Stimulated activated CD4-positive, alpha-beta T cell treated with anti-CD3 and anti-CD28 coated beads, TNF-alpha, amount 100 ng/mL, for 1 hour (primary cell): ENCODE data around the gene LCNL1.

Source experiments
- DNase-seq, 3 donors: peaks; one replicate each; pipeline ENCODE4 v3.0.0-alpha.2; 2020; ENCODE audit warnings: low read depth in 3 of 3, low spot score in 1 of 3

Gene LCNL1

GRCh38 chr9:136946228-136947027 lies 36.4 kb upstream of the LCNL1 start:
- DNase-seq = no peak

- DNase-seq = no peak
These were observed 35.5 kb upstream of the LCNL1 start for GRCh38 chr9:136947028-136947891.

- DNase-seq = no peak
These were observed 34.8 kb upstream of the LCNL1 start for GRCh38 chr9:136947955-136948510.

GRCh38 chr9:136949239-136949816 lies 33.5 kb upstream of the LCNL1 start:
- DNase-seq = no peak

GRCh38 chr9:136949817-136950655 lies 32.8 kb upstream of the LCNL1 start:
- DNase-seq = peak; percentile 90 to 93 (median 93)

- no peak for DNase-seq
These were observed 32.0 kb upstream of the LCNL1 start for GRCh38 chr9:136950656-136951276.

GRCh38 chr9:136951541-136952320 lies 31.1 kb upstream of the LCNL1 start, which contains the start of gene LCN12:
Gene LCN12, plus strand, starts transcription at chr9:136952273. Its CDS starts 55 bp downstream, at chr9:136952328.
- DNase-seq = no peak

- DNase-seq = no peak
These were observed 30.4 kb upstream of the LCNL1 start for GRCh38 chr9:136952321-136952850.

- DNase-seq = no peak
These were observed 29.7 kb upstream of the LCNL1 start for GRCh38 chr9:136952876-136953770.

GRCh38 chr9:136953771-136954269 lies 29.0 kb upstream of the LCNL1 start:
- no peak for DNase-seq

GRCh38 chr9:136954270-136955083 lies 28.3 kb upstream of the LCNL1 start:
- DNase-seq = no peak

- no peak for DNase-seq
These were observed 27.4 kb upstream of the LCNL1 start for GRCh38 chr9:136955202-136955942.

GRCh38 chr9:136955943-136956335 lies 26.9 kb upstream of the LCNL1 start:
- no peak for DNase-seq

GRCh38 chr9:136956604-136957003 lies 26.2 kb upstream of the LCNL1 start:
- no peak for DNase-seq

- DNase-seq = no peak
These were observed 25.3 kb upstream of the LCNL1 start for GRCh38 chr9:136957461-136957860.

GRCh38 chr9:136957901-136958300 lies 24.9 kb upstream of the LCNL1 start:
- DNase-seq = no peak
